HG03095 (cell line): ENCODE measurements around the gene POLR1E.
A peak's percentile ranks its signal among the peaks of the same experiment; 100 is the strongest.

Experiments used
- ATAC-seq: cut with Tn5 transposase; IDR thresholded peaks from one replicate; pipeline ENCODE4 v1.9.1; 2021; ENCODE audit warnings: moderate library complexity; ENCODE audit not compliant: unreplicated experiment

The POLR1E gene

GRCh38 chr9:37485389-37486255 lies at the start of gene POLR1E:
Gene POLR1E, plus strand, starts transcription at chr9:37485948. Its CDS starts 100 bp downstream, at chr9:37486048.
- peak; percentile 96 for ATAC-seq

GRCh38 chr9:37436540-37436939 lies 49.2 kb upstream of the POLR1E start:
- no peak for ATAC-seq

GRCh38 chr9:37437010-37437409 lies 48.7 kb upstream of the POLR1E start:
- ATAC-seq, result no peak

GRCh38 chr9:37437621-37438020 lies 48.1 kb upstream of the POLR1E start:
- ATAC-seq, result no peak

GRCh38 chr9:37438359-37438758 lies 47.4 kb upstream of the POLR1E start:
- ATAC-seq, result no peak

- ATAC-seq, result no peak
Measured at GRCh38 chr9:37441776-37442370, 43.9 kb upstream of the POLR1E start.

GRCh38 chr9:37442556-37442955 lies 43.2 kb upstream of the POLR1E start:
- ATAC-seq, result no peak

- no peak for ATAC-seq
Measured at GRCh38 chr9:37443566-37443965, 42.2 kb upstream of the POLR1E start.

GRCh38 chr9:37444890-37445289 lies 40.9 kb upstream of the POLR1E start:
- ATAC-seq, result no peak

GRCh38 chr9:37445832-37446231 lies 39.9 kb upstream of the POLR1E start:
- ATAC-seq, result no peak

- ATAC-seq, result no peak
Measured at GRCh38 chr9:37446401-37446800, 39.3 kb upstream of the POLR1E start.

- ATAC-seq, result no peak
Measured at GRCh38 chr9:37447111-37447510, 38.6 kb upstream of the POLR1E start.

- ATAC-seq, result no peak
Measured at GRCh38 chr9:37449862-37450632, 35.7 kb upstream of the POLR1E start.

- ATAC-seq, result no peak
Measured at GRCh38 chr9:37451628-37452027, 34.1 kb upstream of the POLR1E start.

- ATAC-seq, result no peak
Measured at GRCh38 chr9:37452611-37453010, 33.1 kb upstream of the POLR1E start.

GRCh38 chr9:37453827-37454226 lies 31.9 kb upstream of the POLR1E start:
- ATAC-seq, result no peak

GRCh38 chr9:37454238-37454637 lies 31.5 kb upstream of the POLR1E start:
- no peak for ATAC-seq

GRCh38 chr9:37455884-37456647 lies 29.7 kb upstream of the POLR1E start:
- ATAC-seq, result no peak

- no peak for ATAC-seq
Measured at GRCh38 chr9:37456817-37457216, 28.9 kb upstream of the POLR1E start.

GRCh38 chr9:37464006-37464405 lies 21.7 kb upstream of the POLR1E start:
- no peak for ATAC-seq
